Trophoblast cell (in vitro differentiated cells and primary cell): Measurements from ENCODE around the gene ZNF467.
A peak's percentile ranks its signal among the peaks of the same experiment; 100 is the strongest.

Source experiments
- DNase-seq, 2 donors: peaks; one replicate each; pipeline ENCODE4 v3.0.0-alpha.2; 2016
- H2AFZ ChIP-seq: 2 replicates; pipeline ENCODE4 v1.6.1; 2013; ENCODE audit warnings: low read length, moderate library complexity, mild to moderate bottlenecking; ENCODE audit not compliant: insufficient read depth, poor library complexity
- H2AK5ac ChIP-seq: 2 replicates; pipeline ENCODE4 v1.6.1; 2013; ENCODE audit warnings: mild to moderate bottlenecking, low read length
- H2BK120ac ChIP-seq: 2 replicates; pipeline ENCODE4 v1.6.1; 2013; ENCODE audit warnings: low read length, mild to moderate bottlenecking, moderate library complexity; ENCODE audit not compliant: insufficient read depth, poor library complexity
- H2BK12ac ChIP-seq: 2 replicates; pipeline ENCODE4 v1.6.1; 2013; ENCODE audit warnings: mild to moderate bottlenecking, low read length, moderate library complexity
- H2BK5ac ChIP-seq: 2 replicates; pipeline ENCODE4 v1.6.1; 2013; ENCODE audit warnings: low read length, low read depth, moderate library complexity, mild to moderate bottlenecking; ENCODE audit not compliant: poor library complexity
- H3K14ac ChIP-seq: 2 replicates; pipeline ENCODE4 v1.6.1; 2013; ENCODE audit warnings: mild to moderate bottlenecking, low read length
- H3K18ac ChIP-seq: 2 replicates; pipeline ENCODE4 v1.6.1; 2013; ENCODE audit warnings: mild to moderate bottlenecking, low read length
- H3K23ac ChIP-seq: 2 replicates; pipeline ENCODE4 v1.6.1; 2013; ENCODE audit warnings: low read length
- H3K27ac ChIP-seq: 2 replicates; pipeline ENCODE4 v1.5.1; 2013; ENCODE audit warnings: low read depth, mild to moderate bottlenecking, inconsistent platforms, low read length, moderate library complexity
- H3K27me3 ChIP-seq: 2 replicates; pipeline ENCODE4 v1.6.1; 2013; ENCODE audit warnings: inconsistent platforms, mild to moderate bottlenecking, low read length, moderate library complexity; ENCODE audit not compliant: insufficient read depth
- H3K36me3 ChIP-seq, 2 experiments: 1 replicate in 1 of 2; 2 replicates in 1 of 2; pipeline ENCODE4 v1.6.1; 2013; ENCODE audit warnings: low read length in 2 of 2, mild to moderate bottlenecking in 2 of 2, moderate library complexity in 1 of 2; ENCODE audit not compliant: insufficient read depth in 2 of 2, control insufficient read depth in 1 of 2
- H3K4ac ChIP-seq: 2 replicates; pipeline ENCODE4 v1.6.1; 2013; ENCODE audit warnings: low read depth, mild to moderate bottlenecking, low read length, moderate library complexity
- H3K4me1 ChIP-seq, 2 experiments: 1 replicate in 1 of 2; 2 replicates in 1 of 2; pipeline ENCODE4 v1.6.1; 2013; ENCODE audit warnings: low read length in 2 of 2, mild to moderate bottlenecking in 2 of 2, moderate library complexity in 1 of 2; ENCODE audit not compliant: insufficient read depth in 2 of 2, control insufficient read depth in 1 of 2
- H3K4me2 ChIP-seq: 2 replicates; pipeline ENCODE4 v1.6.1; 2013; ENCODE audit warnings: inconsistent platforms, mild to moderate bottlenecking, low read length, moderate library complexity
- H3K4me3 ChIP-seq: 2 replicates; pipeline ENCODE4 v1.5.1; 2013; ENCODE audit warnings: mild to moderate bottlenecking, low read depth, low read length, inconsistent platforms
- H3K79me1 ChIP-seq: one replicate; pipeline ENCODE4 v1.6.1; 2013; ENCODE audit warnings: low read length
- H3K79me2 ChIP-seq: 2 replicates; pipeline ENCODE4 v1.6.1; 2013; ENCODE audit warnings: low read length, mild to moderate bottlenecking; ENCODE audit not compliant: control insufficient read depth, insufficient read depth, poor library complexity
- H3K9ac ChIP-seq: 2 replicates; pipeline ENCODE4 v1.6.1; 2013; ENCODE audit warnings: mild to moderate bottlenecking, low read length
- H3K9me3 ChIP-seq: 2 replicates; pipeline ENCODE4 v1.6.1; 2013; ENCODE audit warnings: low read depth, mild to moderate bottlenecking, control low read depth, inconsistent platforms, low read length; ENCODE audit not compliant: insufficient read depth
- H4K12ac ChIP-seq: 2 replicates; pipeline ENCODE4 v1.6.1; 2013; ENCODE audit warnings: low read depth, mild to moderate bottlenecking, low read length, moderate library complexity
- H4K8ac ChIP-seq: 2 replicates; pipeline ENCODE4 v1.6.1; 2013; ENCODE audit warnings: low read depth, mild to moderate bottlenecking, low read length, moderate library complexity
- H4K91ac ChIP-seq: one replicate; pipeline ENCODE4 v1.6.1; 2013; ENCODE audit warnings: low read depth, mild to moderate bottlenecking, low read length, moderate library complexity
- WGBS: extraction: QIAGEN DNeasy Blood & Tissue Kit; methylation state at CpG from one replicate; pipeline ENCODE4 v1.1.7; 2013; ENCODE audit warnings: missing lambda C conversion rate; ENCODE audit not compliant: insufficient read length, insufficient coverage; ENCODE audit errors: extremely low coverage; 5-methylcytosine and 5-hydroxymethylcytosine counted together

Gene ZNF467

DNA sequence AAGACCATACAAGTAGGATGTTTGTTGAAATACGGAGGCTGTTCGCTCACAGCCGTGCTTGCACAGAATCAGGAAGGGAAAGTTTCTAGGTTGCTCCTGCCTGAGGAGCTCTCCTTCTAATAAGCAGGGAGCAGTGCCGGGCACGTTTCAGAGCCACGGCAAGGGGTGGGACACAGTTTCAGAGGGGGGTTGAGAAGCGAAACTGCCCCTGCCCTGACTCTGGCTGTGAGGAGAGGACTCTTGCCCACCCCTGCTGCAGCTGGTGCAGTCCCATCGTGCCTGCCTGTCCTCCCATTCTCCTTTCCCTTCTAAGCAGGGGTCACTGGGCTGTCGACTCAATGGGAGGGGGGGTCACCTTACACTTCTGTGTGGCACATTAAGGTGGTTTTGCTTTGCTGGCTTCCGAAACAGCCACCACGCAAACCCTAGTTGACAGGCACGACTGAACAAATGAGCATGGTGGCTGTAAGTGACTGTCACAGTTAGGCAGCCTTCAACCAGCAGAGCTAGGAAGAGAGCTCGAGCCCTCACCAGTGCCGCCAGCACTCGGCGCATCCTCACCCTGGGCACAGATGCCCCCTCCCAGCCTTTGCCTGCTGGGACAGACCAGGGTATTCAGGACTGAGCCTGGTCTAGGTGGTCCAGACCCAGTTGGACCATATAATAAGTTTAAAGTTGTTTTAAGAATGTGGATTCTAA lies 37.5 kb downstream of the ZNF467 start:
- no peak overlapping the region for H2AFZ ChIP-seq
- H3K79me1 ChIP-seq, result no peaks in the 10 kb centered on the region
- WGBS, result no CpG with 5 or more reads among the region's 16 CpGs

GRCh38 chr7:149735181-149735602 lies 38.2 kb downstream of the ZNF467 start:
- Histone ChIP-seq H2AK5ac (no peak overlapping the region), H3K23ac (no peak overlapping the region), H4K91ac (no peak overlapping the region), H3K27ac (no peak overlapping the region), H3K36me3 (peaks cover 37 to 41% of the 10 kb centered on the region in 2 experiments), H2BK12ac (no peak overlapping the region), H3K9ac (no peak overlapping the region), H2AFZ (no peak overlapping the region), H3K79me2 (no peaks in the 10 kb centered on the region), H3K14ac (no peak overlapping the region), H3K4me1 (peaks cover 9 to 12% of the 10 kb centered on the region in 2 experiments), H3K9me3 (no peaks in the 10 kb centered on the region), H3K4ac (no peak overlapping the region), H3K18ac (no peak overlapping the region), H2BK120ac (no peak overlapping the region), H2BK5ac (no peak overlapping the region), H3K79me1 (no peaks in the 10 kb centered on the region), H4K12ac (no peak overlapping the region), H4K8ac (no peak overlapping the region), H3K27me3 (no peaks in the 10 kb centered on the region), H3K4me2 (no peak overlapping the region), H3K4me3 (no peak overlapping the region)
- no CpG with 5 or more reads among the region's 6 CpGs for WGBS
- DNase-seq, result peak in 1 of 2 donors; percentile 15

More for the DNA sequence above, 37.5 kb downstream of the ZNF467 start:
- Histone ChIP-seq H2AK5ac (no peak overlapping the region), H3K23ac (no peak overlapping the region), H3K4ac (no peak overlapping the region), H3K79me2 (no peaks in the 10 kb centered on the region), H3K14ac (no peak overlapping the region), H2BK12ac (no peak overlapping the region), H2BK120ac (no peak overlapping the region), H3K18ac (no peak overlapping the region), H4K8ac (no peak overlapping the region), H3K36me3 (peaks cover 31 to 34% of the 10 kb centered on the region in 2 experiments), H3K4me2 (no peak overlapping the region), H3K27ac (no peak overlapping the region), H3K4me3 (no peak overlapping the region), H4K12ac (no peak overlapping the region), H2BK5ac (no peak overlapping the region), H3K9ac (no peak overlapping the region), H4K91ac (no peak overlapping the region), H3K9me3 (no peaks in the 10 kb centered on the region), H3K4me1 (peaks cover 9 to 12% of the 10 kb centered on the region in 2 experiments), H3K27me3 (no peaks in the 10 kb centered on the region)
- no peak for DNase-seq

GRCh38 chr7:149734791-149735075 lies 38.7 kb downstream of the ZNF467 start:
- Histone ChIP-seq H3K4me3 (no peak overlapping the region), H3K79me1 (no peaks in the 10 kb centered on the region), H3K18ac (no peak overlapping the region), H3K14ac (no peak overlapping the region), H2BK120ac (no peak overlapping the region), H3K27me3 (no peaks in the 10 kb centered on the region), H2BK5ac (no peak overlapping the region), H3K9ac (no peak overlapping the region), H3K9me3 (no peaks in the 10 kb centered on the region), H2BK12ac (no peak overlapping the region), H3K23ac (peak overlapping the region; percentile 47), H3K27ac (no peak overlapping the region), H3K4me2 (no peak overlapping the region), H4K8ac (no peak overlapping the region), H3K79me2 (no peaks in the 10 kb centered on the region), H3K4ac (no peak overlapping the region), H2AFZ (no peak overlapping the region), H4K91ac (no peak overlapping the region), H4K12ac (no peak overlapping the region), H3K36me3 (peaks cover 41 to 44% of the 10 kb centered on the region in 2 experiments), H3K4me1 (peaks cover 9 to 12% of the 10 kb centered on the region in 2 experiments), H2AK5ac (no peak overlapping the region)
- WGBS, result no CpG with 5 or more reads among the region's 2 CpGs
- DNase-seq, result no peak

DNA sequence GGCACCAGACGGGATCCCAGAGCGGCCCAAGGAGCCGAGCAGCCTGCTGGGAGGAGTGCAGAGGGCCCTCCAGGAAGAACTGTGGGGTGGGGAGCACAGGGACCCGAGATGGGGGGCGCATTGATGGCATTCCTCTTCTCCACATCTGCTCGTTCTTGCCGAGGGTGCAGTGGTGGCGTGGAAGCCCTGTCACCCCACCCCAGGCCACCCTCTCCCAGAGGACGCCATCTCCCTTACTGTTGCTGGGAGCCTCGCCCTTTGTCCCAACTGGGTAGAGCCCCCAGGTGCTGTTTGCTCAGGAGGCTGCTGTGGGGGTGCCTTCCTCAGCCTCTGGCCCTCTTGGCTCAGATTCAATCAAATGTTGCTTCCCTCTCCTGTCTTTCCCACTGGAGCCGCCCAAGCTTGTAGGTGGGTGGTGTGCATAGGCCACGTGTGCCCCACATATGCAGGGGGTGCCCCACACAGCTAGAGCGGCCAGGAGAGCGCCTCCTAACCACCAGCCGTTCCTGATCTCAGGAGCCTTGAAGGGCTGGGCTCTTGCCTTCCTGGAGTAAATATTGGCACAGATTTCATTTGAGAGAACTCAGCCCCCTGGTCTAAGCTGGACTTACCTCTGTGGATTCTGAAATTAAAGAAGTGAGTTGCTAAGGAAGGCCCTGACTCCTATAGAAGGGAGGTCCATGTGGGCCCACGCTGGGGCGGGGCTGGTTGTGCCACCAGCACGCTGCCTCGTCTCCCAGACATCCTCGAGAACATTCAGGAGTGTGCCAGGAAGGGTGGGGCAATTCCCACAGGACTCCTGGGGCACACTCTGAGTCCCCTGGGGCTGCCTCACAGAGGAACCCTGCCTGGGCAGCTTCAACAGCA lies 39.2 kb downstream of the ZNF467 start:
- H2BK12ac ChIP-seq, result no peak overlapping the region
- H3K14ac ChIP-seq, result no peak overlapping the region
- no peak overlapping the region for H3K18ac ChIP-seq
- no peak overlapping the region for H4K91ac ChIP-seq
- H3K9ac ChIP-seq, result no peak overlapping the region
- no peak overlapping the region for H2AFZ ChIP-seq
- no peak overlapping the region for H4K8ac ChIP-seq
- H3K23ac ChIP-seq, result no peak overlapping the region
- no peak overlapping the region for H3K27ac ChIP-seq
- H3K4ac ChIP-seq, result no peak overlapping the region
- H3K4me3 ChIP-seq, result no peak overlapping the region
- H3K4me2 ChIP-seq, result no peak overlapping the region
- peak overlapping the region; percentile 27 for H4K12ac ChIP-seq
- peaks cover 46 to 50% of the 10 kb centered on the region in 2 experiments for H3K36me3 ChIP-seq
- H2BK5ac ChIP-seq, result no peak overlapping the region
- no peaks in the 10 kb centered on the region for H3K79me1 ChIP-seq
- no peaks in the 10 kb centered on the region for H3K79me2 ChIP-seq
- no peak for DNase-seq
- no peak overlapping the region for H2BK120ac ChIP-seq
- no CpG with 5 or more reads among the region's 20 CpGs for WGBS
- no peaks in the 10 kb centered on the region for H3K27me3 ChIP-seq
- no peak overlapping the region for H2AK5ac ChIP-seq
- peaks cover 9 to 12% of the 10 kb centered on the region in 2 experiments for H3K4me1 ChIP-seq
- no peaks in the 10 kb centered on the region for H3K9me3 ChIP-seq
